ENCODE data around the gene DRD4.

DNA sequence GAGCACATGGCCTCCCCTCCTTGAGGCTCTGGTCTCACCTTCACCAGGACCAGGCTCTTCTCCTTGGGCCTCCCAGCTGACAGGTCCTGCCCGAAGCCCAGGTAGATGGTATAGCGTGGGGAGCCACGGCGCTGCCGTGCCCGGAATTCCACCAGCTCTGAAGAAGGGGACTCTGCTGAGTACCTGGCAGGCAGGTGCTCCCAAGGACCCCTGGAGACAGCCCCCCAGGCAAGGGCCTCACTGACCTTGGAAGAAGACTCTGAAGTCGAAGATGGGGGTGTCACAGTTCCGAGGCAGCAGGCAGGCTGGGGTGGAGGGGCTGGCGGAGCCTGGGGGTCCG is 24.1 kb upstream of the DRD4 start:
- TF ChIP-seq, protein P1, sequence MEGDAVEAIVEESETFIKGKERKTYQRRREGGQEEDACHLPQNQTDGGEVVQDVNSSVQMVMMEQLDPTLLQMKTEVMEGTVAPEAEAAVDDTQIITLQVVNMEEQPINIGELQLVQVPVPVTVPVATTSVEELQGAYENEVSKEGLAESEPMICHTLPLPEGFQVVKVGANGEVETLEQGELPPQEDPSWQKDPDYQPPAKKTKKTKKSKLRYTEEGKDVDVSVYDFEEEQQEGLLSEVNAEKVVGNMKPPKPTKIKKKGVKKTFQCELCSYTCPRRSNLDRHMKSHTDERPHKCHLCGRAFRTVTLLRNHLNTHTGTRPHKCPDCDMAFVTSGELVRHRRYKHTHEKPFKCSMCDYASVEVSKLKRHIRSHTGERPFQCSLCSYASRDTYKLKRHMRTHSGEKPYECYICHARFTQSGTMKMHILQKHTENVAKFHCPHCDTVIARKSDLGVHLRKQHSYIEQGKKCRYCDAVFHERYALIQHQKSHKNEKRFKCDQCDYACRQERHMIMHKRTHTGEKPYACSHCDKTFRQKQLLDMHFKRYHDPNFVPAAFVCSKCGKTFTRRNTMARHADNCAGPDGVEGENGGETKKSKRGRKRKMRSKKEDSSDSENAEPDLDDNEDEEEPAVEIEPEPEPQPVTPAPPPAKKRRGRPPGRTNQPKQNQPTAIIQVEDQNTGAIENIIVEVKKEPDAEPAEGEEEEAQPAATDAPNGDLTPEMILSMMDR (IDR thresholded peaks at IDR 0.05; ENCODE audit: low read depth, low read length) = no peak
- no peak for TF ChIP-seq POLR2A (IDR thresholded peaks at IDR 0.05; ENCODE audit: extremely low read depth, insufficient read length)
- TF ChIP-seq, protein P2, sequence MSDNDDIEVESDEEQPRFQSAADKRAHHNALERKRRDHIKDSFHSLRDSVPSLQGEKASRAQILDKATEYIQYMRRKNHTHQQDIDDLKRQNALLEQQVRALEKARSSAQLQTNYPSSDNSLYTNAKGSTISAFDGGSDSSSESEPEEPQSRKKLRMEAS (IDR thresholded peaks at IDR 0.05; ENCODE audit: low read depth, low read length) = no peak

All from NB4 (cell line).